WTC11 (cell line): Measurements from ENCODE around the gene NPB. TPM values are rescaled to one million over a fixed set of nuclear protein-coding genes. Genes with fewer than 3 reads are reported as not detected.
A peak's percentile ranks its signal among the peaks of the same experiment; 100 is the strongest.

Experiments used
- AR ChIP-seq: fragments of 250-450 bp; sonication (Bioruptor Pico); IDR thresholded peaks from 2 replicates; pipeline ENCODE4 v1.9.0; 2021; ENCODE audit warnings: mild to moderate bottlenecking
- ARID4B ChIP-seq: sonication (generic); formaldehyde crosslinking; IDR thresholded peaks from 2 replicates; pipeline ENCODE4 v1.8.0; 2023; ENCODE audit warnings: missing genetic modification reagents, mild to moderate bottlenecking, borderline replicate concordance
- ATF2 ChIP-seq: sonication (generic); formaldehyde crosslinking; IDR thresholded peaks from 2 replicates; pipeline ENCODE4 v1.8.1; 2022; ENCODE audit warnings: low read depth, missing genetic modification reagents, borderline replicate concordance
- ATF3 ChIP-seq: sonication (generic); formaldehyde crosslinking; conservative IDR thresholded peaks from 2 replicates; pipeline ENCODE4 v1.8.1; 2022; ENCODE audit warnings: mild to moderate bottlenecking, missing genetic modification reagents
- E2F1 ChIP-seq: sonication (generic); formaldehyde crosslinking; IDR thresholded peaks from 2 replicates; pipeline ENCODE4 v1.8.0; 2022; ENCODE audit warnings: mild to moderate bottlenecking, missing genetic modification reagents
- ERG ChIP-seq: fragments of 250-450 bp; sonication (Bioruptor Pico); IDR thresholded peaks from 2 replicates; pipeline ENCODE4 v1.8.0; 2021; ENCODE audit warnings: mild to moderate bottlenecking
- FOXK1 ChIP-seq: sonication (generic); formaldehyde crosslinking; IDR thresholded peaks from 2 replicates; pipeline ENCODE4 v1.8.0; 2022; ENCODE audit warnings: mild to moderate bottlenecking, moderate library complexity, missing genetic modification reagents
- FOXP1 ChIP-seq: sonication (generic); formaldehyde crosslinking; IDR thresholded peaks from 2 replicates; pipeline ENCODE4 v1.8.0; 2022; ENCODE audit warnings: missing genetic modification reagents, mild to moderate bottlenecking, moderate library complexity, borderline replicate concordance
- HMGA2 ChIP-seq: fragments of 250-450 bp; sonication (Bioruptor Pico); IDR thresholded peaks from 2 replicates; pipeline ENCODE4 v1.4.0; 2021; ENCODE audit warnings: mild to moderate bottlenecking, moderate library complexity
- IRF2 ChIP-seq: sonication (generic); formaldehyde crosslinking; IDR thresholded peaks from 2 replicates; pipeline ENCODE4 v1.8.0; 2022; ENCODE audit warnings: low read depth, missing genetic modification reagents, borderline replicate concordance
- MXD4 ChIP-seq: fragments of 250-450 bp; sonication (Bioruptor Pico); IDR thresholded peaks from 2 replicates; pipeline ENCODE4 v1.8.0; 2021; ENCODE audit warnings: mild to moderate bottlenecking, moderate library complexity, borderline replicate concordance
- NR2C2 ChIP-seq: sonication (generic); formaldehyde crosslinking; IDR thresholded peaks from 2 replicates; pipeline ENCODE4 v1.8.0; 2022; ENCODE audit warnings: mild to moderate bottlenecking, missing genetic modification reagents
- PREB ChIP-seq: sonication (generic); formaldehyde crosslinking; IDR thresholded peaks from 2 replicates; pipeline ENCODE4 v1.8.1; 2022; ENCODE audit warnings: mild to moderate bottlenecking, missing genetic modification reagents, moderate library complexity, borderline replicate concordance
- RORB ChIP-seq: fragments of 250-450 bp; sonication (Bioruptor Pico); IDR thresholded peaks from 2 replicates; pipeline ENCODE4 v1.9.0; 2021; ENCODE audit warnings: mild to moderate bottlenecking
- TCF7 ChIP-seq: sonication (generic); formaldehyde crosslinking; IDR thresholded peaks from 2 replicates; pipeline ENCODE4 v1.8.0; 2022; ENCODE audit warnings: mild to moderate bottlenecking, low read depth, missing genetic modification reagents, moderate library complexity
- TEAD1 ChIP-seq: sonication (generic); formaldehyde crosslinking; IDR thresholded peaks from 2 replicates; pipeline ENCODE4 v1.8.0; 2022; ENCODE audit warnings: mild to moderate bottlenecking, missing genetic modification reagents
- TP53 ChIP-seq: sonication (generic); formaldehyde crosslinking; IDR thresholded peaks from 2 replicates; pipeline ENCODE4 v1.8.1; 2023; ENCODE audit warnings: mild to moderate bottlenecking, missing genetic modification reagents
- ZNF263 ChIP-seq: sonication (generic); formaldehyde crosslinking; IDR thresholded peaks from 2 replicates; pipeline ENCODE4 v1.8.1; 2022; ENCODE audit warnings: low read depth, mild to moderate bottlenecking, moderate library complexity, missing genetic modification reagents
- ZNF281 ChIP-seq: sonication (generic); formaldehyde crosslinking; IDR thresholded peaks from 2 replicates; pipeline ENCODE4 v1.8.0; 2023; ENCODE audit warnings: mild to moderate bottlenecking, missing genetic modification reagents
- total RNA-seq: library from RNA; stranded (reverse); gene quantifications from 3 replicates; pipeline ENCODE4 v1.2.3, GENCODE V29; 2021

Gene NPB
- total RNA-seq, 1 experiment from 2014 or later, result 1.9 TPM

GRCh38 chr17:81917565-81918332 is 15.7 kb downstream of the NPB start, which contains the start of gene SIRT7 (continued):
- TF ChIP-seq ERG (no peak), PREB (CRISPR knock-in tag) (no peak), E2F1 (CRISPR knock-in tag) (no peak), ZNF263 (no peak), FOXK1 (CRISPR knock-in tag) (0 out of 2 replicates have a peak, but pooled peaks have one; percentile 37), MXD4 (CRISPR knock-in tag) (no peak), TP53 (CRISPR knock-in tag) (0 out of 2 replicates have a peak, but pooled peaks have one; percentile 68), FOXP1 (peak; percentile 70), NR2C2 (CRISPR knock-in tag) (no peak), AR (CRISPR knock-in tag) (no peak), ZNF281 (CRISPR knock-in tag) (no peak), IRF2 (CRISPR knock-in tag) (no peak), HMGA2 (no peak), RORB (CRISPR knock-in tag) (no peak), ARID4B (CRISPR knock-in tag) (0 out of 2 replicates have a peak, but pooled peaks have one; percentile 13), ATF3 (no peak), TEAD1 (CRISPR knock-in tag) (peak; percentile 65; the same call in 1 of the 2 replicates), TCF7 (CRISPR knock-in tag) (no peak), ATF2 (no peak)
